ENCODE results near the gene GNPNAT1.

- TF ChIP-seq CTCF (IDR thresholded peaks at IDR 0.05) (no peak), POLR2A (IDR thresholded peaks at IDR 0.05) (no peak)
Measured at GRCh38 chr14:52806115-52806514, 14.7 kb upstream of the GNPNAT1 start.
